PC-9 (cell line): ENCODE data around the gene ZNF618.

Experiments
- CTCF ChIP-seq: fragments of 200-600 bp; sonication (generic); conservative IDR thresholded peaks from 2 replicates; pipeline ENCODE4 v1.6.1; 2017; ENCODE audit warnings: mixed run types, antibody characterized with exemption, mild to moderate bottlenecking, moderate library complexity
- EZH2 ChIP-seq: fragments of 200-600 bp; sonication (generic); IDR thresholded peaks from 2 replicates; pipeline ENCODE4 v1.8.0; 2017; ENCODE audit warnings: antibody characterized with exemption, low read depth

GRCh38 chr9:113918697-113919350 is 42.7 kb downstream of the ZNF618 start:
- no peak for TF ChIP-seq EZH2
- no peak for TF ChIP-seq CTCF
